ENCODE data around the gene LAMC2. TPM values are rescaled to one million over a fixed set of nuclear protein-coding genes. Genes with fewer than 3 reads are reported as not detected.
A peak's percentile ranks its signal among the peaks of the same experiment; 100 is the strongest.
"Not testable (repeated sequence)": the region's sequence is repeated elsewhere in the genome, so short reads cannot be mapped to it uniquely, and the experiment has no call there.

The LAMC2 gene
- total RNA-seq, 2 donors from 2014 or later, result not detected

DNA sequence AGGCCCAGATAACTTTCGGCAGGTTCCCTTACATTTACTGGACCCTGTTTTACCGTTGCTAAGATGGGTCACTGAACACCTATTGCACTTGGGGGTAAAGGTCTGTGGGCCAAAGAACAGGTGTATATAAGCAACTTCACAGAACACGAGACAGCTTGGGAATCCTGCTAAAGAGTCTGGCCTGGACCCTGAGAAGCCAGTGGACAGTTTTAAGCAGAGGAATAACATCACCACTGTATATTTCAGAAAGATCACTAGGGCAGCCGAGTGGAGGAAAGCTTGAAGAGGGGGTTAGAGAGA lies 54.4 kb downstream of the LAMC2 start:
- DNase-seq (ENCODE audit: low spot score in 2 of 2) (no peak), ATAC-seq (no peak)
- Mint-ChIP-seq H3K36me3 (no peaks in the 10 kb centered on the region), H3K9me3 (no peaks in the 10 kb centered on the region), H3K27ac (peak overlapping the region in 1 of 2 donors; percentile 28)

DNA sequence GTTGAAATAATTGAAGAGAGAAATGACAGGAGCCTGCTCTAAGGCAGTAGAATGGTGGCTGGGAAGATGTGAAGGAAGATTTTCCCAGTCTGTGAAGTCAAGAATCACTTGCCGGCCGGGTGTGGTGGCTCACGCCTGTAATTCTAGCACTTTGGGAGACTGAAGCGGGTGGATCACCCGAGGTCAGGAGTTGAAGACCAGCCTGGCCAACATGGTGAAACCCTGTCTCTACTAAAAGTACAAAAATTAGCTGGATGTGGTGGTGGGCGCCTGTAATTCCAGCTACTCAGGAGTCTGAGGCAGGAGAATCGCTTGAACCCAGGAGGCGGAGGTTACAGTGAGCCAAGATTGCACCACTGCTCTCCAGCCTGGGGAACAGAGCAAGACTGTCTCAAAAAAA lies 54.8 kb downstream of the LAMC2 start:
- H3K9me3 Mint-ChIP-seq; ATAC-seq; DNase-seq (ENCODE audit: low spot score in 2 of 2); H3K36me3 Mint-ChIP-seq: not testable (repeated sequence)
- H3K27ac Mint-ChIP-seq, result peak overlapping the region in 1 of 2 donors; percentile 28

DNA sequence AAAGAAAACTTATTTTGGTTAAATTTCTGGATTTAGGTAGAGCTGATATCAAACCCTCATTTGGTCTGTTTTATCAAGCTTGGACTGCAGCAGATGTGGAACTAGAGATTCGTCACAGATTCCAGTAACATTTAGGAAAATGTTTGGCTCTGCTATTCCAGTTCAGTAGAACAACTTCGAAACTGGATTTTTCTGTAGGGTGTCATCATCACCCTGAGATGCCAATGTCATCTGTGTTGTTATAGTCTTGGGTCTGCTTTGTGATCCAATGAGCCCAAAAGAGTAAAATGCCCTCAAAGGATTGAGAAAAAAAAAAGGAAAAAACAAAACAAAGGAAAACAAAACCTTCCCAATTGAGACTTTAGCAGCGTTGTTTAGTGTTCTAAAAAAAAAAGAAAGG lies 55.4 kb downstream of the LAMC2 start:
- Mint-ChIP-seq H3K27ac (no peak overlapping the region), H3K36me3 (no peaks in the 10 kb centered on the region), H3K9me3 (no peaks in the 10 kb centered on the region)
- ATAC-seq (no peak), DNase-seq (ENCODE audit: low spot score in 2 of 2) (no peak)

DNA sequence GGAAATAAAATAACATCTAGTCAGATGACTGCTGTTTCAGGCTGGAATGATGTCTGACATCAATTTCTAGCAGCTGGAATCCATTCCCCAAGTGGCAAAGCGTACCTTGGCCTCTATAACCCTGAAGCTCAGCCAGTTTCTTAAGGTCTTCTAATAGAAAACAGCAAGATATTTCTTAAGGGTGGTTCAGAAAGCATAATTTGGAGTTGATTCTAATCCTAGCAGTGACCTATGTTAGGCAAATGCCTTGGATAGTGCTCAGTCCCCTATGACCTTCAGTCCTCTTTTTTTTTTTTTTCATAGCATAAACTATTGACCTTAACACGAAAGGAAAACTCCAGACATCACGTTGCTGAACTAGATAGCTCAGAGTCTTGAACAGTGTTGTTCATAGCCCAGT lies 56.5 kb downstream of the LAMC2 start:
- no peak overlapping the region for H3K27ac Mint-ChIP-seq
- no peaks in the 10 kb centered on the region for H3K36me3 Mint-ChIP-seq
- DNase-seq (ENCODE audit: low spot score in 2 of 2), result no peak
- ATAC-seq, result no peak
- no peaks in the 10 kb centered on the region for H3K9me3 Mint-ChIP-seq

DNA sequence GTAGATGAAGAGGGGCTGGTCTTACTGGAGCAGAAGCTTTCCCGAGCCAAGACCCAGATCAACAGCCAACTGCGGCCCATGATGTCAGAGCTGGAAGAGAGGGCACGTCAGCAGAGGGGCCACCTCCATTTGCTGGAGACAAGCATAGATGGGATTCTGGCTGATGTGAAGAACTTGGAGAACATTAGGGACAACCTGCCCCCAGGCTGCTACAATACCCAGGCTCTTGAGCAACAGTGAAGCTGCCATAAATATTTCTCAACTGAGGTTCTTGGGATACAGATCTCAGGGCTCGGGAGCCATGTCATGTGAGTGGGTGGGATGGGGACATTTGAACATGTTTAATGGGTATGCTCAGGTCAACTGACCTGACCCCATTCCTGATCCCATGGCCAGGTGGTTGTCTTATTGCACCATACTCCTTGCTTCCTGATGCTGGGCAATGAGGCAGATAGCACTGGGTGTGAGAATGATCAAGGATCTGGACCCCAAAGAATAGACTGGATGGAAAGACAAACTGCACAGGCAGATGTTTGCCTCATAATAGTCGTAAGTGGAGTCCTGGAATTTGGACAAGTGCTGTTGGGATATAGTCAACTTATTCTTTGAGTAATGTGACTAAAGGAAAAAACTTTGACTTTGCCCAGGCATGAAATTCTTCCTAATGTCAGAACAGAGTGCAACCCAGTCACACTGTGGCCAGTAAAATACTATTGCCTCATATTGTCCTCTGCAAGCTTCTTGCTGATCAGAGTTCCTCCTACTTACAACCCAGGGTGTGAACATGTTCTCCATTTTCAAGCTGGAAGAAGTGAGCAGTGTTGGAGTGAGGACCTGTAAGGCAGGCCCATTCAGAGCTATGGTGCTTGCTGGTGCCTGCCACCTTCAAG lies 57.3 kb downstream of the LAMC2 start:
- H3K27ac Mint-ChIP-seq, result peak overlapping the region in 1 of 2 donors; percentile 44
- no peak for ATAC-seq
- no peaks in the 10 kb centered on the region for H3K9me3 Mint-ChIP-seq
- H3K36me3 Mint-ChIP-seq, result no peaks in the 10 kb centered on the region
- no peak for DNase-seq (ENCODE audit: low spot score in 2 of 2)

DNA sequence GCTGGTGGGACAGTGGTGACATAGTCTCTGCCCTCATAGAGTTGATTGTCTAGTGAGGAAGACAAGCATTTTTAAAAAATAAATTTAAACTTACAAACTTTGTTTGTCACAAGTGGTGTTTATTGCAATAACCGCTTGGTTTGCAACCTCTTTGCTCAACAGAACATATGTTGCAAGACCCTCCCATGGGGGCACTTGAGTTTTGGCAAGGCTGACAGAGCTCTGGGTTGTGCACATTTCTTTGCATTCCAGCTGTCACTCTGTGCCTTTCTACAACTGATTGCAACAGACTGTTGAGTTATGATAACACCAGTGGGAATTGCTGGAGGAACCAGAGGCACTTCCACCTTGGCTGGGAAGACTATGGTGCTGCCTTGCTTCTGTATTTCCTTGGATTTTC lies 58.4 kb downstream of the LAMC2 start:
- no peaks in the 10 kb centered on the region for H3K36me3 Mint-ChIP-seq
- no peaks in the 10 kb centered on the region for H3K9me3 Mint-ChIP-seq
- no peak overlapping the region for H3K27ac Mint-ChIP-seq
- DNase-seq (ENCODE audit: low spot score in 2 of 2) (no peak), ATAC-seq (no peak)

DNA sequence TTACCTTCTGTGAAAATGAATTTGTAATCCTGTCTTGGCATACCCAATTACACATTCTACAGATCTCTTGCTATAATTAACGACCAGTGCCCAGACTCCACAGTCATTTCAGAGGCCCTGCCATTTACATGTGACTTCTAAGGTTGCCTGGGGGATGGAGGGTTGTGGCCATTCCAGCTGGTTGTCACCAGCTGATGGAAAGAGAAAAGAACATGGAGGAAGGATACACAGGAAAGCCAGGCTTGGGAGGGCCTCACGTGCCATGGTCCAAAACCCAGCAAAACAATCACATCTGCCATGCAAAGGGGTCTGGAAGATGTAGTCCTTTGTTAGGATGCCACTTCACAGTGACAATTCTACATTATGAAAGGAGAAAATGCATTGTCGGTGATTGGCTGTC lies 59.3 kb downstream of the LAMC2 start:
- Mint-ChIP-seq H3K27ac (no peak overlapping the region), H3K9me3 (no peaks in the 10 kb centered on the region), H3K36me3 (no peaks in the 10 kb centered on the region)
- no peak for DNase-seq (ENCODE audit: low spot score in 2 of 2)
- no peak for ATAC-seq

DNA sequence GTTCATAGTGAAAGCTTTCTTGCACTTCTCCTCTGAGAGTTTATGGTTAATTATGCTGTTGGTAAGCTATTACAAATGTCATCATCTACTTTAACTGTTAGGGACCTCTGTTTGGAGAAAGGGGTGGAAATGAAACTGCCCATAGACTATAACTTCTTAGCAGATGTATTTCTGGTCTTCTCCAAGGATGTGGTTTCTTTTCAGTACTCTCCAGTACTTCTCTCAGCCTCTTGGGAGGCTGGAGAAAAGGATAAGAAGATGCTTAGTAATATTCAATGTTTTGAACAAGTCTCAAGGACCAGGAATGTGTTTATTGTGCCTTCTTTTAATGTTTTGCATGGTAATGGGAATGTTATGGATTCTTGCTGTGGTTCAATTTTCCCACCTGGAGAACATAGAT lies 60.4 kb downstream of the LAMC2 start:
- Mint-ChIP-seq H3K36me3 (no peaks in the 10 kb centered on the region), H3K27ac (no peak overlapping the region), H3K9me3 (no peaks in the 10 kb centered on the region)
- DNase-seq (ENCODE audit: low spot score in 2 of 2) (no peak), ATAC-seq (no peak)

DNA sequence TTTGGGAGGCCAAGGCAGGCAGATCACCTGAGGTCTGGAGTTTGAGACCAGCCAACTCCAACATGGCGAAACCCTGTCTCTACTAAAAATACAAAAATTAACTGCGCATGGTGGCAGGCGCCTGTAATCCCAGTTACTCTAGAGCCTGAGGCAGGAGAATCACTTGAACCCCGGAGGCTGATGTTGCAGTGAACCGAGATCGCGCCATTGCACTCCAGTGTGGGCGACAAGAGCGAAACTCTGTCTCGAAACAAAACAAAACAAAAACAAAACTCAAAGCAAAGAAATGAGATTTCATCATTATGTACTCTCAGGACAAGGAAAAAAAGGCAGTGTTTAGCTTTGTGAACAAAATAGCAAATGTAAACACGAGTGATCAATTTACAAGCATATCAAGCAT lies 61.0 kb downstream of the LAMC2 start:
- no peaks in the 10 kb centered on the region for H3K9me3 Mint-ChIP-seq
- no peaks in the 10 kb centered on the region for H3K36me3 Mint-ChIP-seq
- no peak overlapping the region for H3K27ac Mint-ChIP-seq
- ATAC-seq (no peak), DNase-seq (ENCODE audit: low spot score in 2 of 2) (no peak)

DNA sequence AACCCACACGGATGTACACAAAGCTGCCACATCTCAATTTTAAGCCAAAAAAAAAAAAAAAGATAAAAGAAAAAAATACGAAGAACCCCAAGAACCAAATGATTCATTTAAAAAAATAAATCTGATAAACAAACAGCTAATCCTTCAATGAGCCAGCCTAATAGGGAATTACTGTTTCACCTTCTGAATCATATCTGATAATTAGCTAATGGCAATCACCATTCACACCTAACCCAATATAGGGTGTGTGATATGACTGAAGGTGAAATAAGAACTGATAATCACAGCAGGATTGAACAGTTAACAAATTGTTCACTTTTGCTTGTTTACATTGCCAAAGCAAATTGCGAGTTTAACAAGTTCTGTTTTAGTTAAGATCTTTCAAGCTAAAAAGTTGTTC lies 61.4 kb downstream of the LAMC2 start:
- no peak for ATAC-seq
- Mint-ChIP-seq H3K27ac (no peak overlapping the region), H3K36me3 (no peaks in the 10 kb centered on the region)

DNA sequence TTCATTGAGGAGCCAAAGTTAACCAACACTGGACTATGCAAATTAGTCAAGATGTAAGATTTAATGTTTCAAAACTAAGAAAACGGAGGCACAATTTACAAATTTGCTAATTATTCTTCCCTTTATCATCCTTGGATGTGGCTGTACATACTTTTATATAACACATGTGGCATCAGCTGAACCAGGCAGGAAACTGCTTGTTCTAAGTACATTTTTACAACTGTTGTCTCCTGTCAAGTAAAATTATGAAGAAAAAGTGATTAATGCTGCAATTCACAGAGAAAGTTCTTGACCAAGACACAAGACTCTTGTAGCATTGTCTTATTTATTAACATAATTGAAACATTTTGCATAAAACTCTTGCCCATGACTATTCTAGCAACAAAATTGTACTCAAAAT lies 61.9 kb downstream of the LAMC2 start:
- Mint-ChIP-seq H3K27ac (no peak overlapping the region), H3K36me3 (no peaks in the 10 kb centered on the region), H3K9me3 (no peaks in the 10 kb centered on the region)
- DNase-seq (ENCODE audit: low spot score in 2 of 2) (no peak), ATAC-seq (no peak)

More for the DNA sequence above, 61.4 kb downstream of the LAMC2 start:
- no peak for DNase-seq (ENCODE audit: low spot score in 2 of 2)
- no peaks in the 10 kb centered on the region for H3K9me3 Mint-ChIP-seq

DNA sequence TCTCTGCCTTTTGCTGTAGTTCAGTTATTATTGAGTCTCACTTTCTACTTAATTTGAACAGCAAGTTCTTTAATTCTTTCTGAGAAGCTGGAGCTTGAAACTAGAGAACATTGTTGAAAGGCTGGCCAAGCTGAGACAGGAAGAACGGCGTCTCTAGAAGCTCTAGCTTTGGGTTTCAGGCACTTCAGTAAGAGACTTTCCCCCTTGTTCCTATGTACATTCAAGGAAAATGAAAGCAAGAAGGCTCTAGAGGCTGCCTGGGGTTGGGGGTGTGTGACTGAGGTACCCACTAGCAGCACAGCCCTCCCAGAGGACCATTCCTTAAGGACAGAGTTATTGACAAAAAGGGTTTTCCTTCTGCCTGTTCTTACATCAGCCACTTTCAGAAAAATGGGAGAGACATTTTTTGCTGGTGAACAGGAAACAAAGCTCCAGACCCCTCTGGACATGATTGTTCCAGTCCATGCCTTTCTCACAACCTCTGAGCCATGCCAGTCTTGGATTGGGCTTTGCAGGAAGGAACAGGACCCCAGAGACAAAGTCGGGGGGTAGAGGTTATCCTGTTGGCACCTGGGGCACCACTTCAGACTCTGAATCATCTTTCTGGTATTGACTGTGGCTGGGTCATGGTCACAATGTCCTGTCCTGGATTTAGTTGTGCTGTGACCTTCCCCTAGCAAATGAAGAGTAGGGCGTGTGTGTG lies 63.1 kb downstream of the LAMC2 start:
- H3K9me3 Mint-ChIP-seq, result no peaks in the 10 kb centered on the region

DNA sequence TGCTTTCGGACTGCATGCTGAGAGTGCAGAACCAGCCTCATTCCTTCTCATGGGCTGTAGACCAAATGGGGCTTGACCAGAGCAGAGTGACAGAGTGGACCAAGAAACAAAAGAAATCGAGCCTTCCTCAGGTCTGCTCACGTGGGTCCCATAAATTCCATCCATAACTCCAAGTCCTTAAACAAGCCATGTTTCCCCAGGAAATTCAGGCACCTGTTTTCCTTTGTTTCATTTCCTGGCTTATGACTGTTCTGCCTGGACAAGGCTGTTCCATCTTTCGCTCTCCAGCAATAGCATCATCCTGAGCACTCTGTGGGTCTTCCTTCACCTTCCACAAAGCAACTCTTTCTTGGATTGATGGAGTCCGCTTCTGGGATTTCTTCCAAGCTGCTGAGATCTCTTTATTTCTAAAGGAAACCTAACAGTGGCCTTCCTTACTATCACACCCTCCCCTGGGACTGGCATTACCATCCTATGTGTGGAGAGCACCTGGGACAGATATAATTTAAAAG lies 63.9 kb downstream of the LAMC2 start:
- Mint-ChIP-seq H3K9me3 (no peaks in the 10 kb centered on the region), H3K27ac (no peak overlapping the region), H3K36me3 (no peaks in the 10 kb centered on the region)
- ATAC-seq, result no peak
- DNase-seq (ENCODE audit: low spot score in 2 of 2), result no peak

More for the DNA sequence above, 63.1 kb downstream of the LAMC2 start:
- Mint-ChIP-seq H3K36me3 (no peaks in the 10 kb centered on the region), H3K27ac (no peak overlapping the region)
- ATAC-seq, result no peak
- DNase-seq (ENCODE audit: low spot score in 2 of 2), result no peak

DNA sequence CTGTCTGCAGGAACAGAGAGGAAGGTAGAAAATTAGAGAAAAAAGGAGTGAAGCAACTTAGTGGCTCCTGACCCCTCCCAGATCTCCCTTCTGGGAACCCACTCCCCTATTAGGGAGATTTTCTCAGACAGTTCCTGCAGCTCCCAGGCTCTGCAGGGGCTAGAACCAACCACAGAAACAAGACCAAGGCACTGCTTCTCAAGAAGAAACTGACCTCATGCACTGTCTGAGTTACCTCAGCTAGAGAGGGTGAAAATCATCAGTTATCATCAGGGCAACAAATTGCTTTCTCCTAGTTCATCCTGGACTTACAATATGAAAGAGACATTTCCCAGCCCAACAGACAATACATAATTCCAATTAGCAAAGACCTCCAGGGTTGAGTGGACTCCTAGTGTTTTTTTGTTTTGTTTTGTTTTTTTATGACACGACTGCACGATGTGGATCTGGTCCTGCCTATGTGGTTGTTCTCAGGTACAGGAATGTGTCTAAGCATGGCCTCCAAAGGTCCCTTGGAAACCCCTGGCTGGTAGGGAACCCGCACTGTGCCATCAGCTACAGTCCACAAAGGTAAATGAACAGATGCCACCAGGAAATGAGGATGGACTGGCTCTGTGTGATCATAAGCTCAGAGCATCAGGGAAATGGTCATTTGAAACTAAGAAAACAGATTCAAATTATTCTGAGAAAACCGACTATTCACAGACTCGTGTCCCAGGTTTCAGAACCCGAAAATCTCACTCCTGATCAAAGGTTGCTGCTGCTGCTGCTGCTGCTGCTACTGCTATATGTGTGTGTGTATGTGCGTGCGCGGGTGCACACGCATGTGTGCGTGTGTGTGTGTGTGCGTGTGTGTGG lies 65.3 kb downstream of the LAMC2 start:
- DNase-seq (ENCODE audit: low spot score in 2 of 2) (no peak), ATAC-seq (no peak)
- H3K27ac Mint-ChIP-seq, result no peak overlapping the region
- no peaks in the 10 kb centered on the region for H3K36me3 Mint-ChIP-seq
- H3K9me3 Mint-ChIP-seq, result no peaks in the 10 kb centered on the region

DNA sequence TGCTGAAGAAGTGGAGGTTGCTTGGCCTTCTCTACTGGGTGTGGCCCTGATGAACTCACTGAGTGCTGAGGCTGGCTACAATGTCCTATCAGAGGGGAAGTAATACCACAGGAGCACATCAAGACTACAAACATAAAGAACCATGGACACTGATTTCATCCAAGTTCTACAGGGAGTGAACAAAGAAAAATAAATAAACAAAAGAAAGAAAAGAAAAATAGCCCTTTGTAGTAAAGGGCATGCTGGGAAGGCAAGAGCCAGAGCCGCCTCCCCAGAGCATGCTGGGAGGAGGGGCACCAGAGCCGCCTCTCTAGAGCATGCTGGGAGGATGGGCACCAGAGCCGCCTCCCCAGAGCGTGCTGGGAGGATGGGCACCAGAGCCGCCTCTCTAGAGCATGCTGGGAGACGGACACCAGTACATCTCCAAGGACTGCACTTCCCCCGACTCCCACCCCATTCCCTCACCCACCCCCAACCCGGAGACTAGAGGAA lies 65.9 kb downstream of the LAMC2 start:
- DNase-seq (ENCODE audit: low spot score in 2 of 2), result no peak
- ATAC-seq, result no peak
- Mint-ChIP-seq H3K9me3 (no peaks in the 10 kb centered on the region), H3K36me3 (no peaks in the 10 kb centered on the region), H3K27ac (no peak overlapping the region)

DNA sequence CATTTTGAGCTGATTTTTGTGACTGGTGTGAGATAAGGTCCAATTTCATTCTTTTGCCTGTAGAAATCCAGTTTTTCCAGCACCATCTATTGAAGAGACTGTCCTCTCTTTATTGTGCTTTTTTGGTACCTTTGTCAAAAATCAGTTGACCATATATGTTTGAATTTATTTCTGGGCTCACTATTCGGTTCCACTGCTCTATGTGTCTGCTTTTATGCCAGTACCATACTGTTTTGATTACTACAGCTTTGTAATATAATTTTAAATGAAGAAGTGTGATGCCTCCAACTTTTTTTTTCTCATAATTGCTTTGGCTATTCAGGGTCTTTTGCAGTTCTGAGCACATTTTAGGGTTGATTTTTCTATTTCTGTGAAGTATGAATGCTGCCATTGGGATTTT lies 69.0 kb downstream of the LAMC2 start:
- ATAC-seq, result no peak
- no peaks in the 10 kb centered on the region for H3K9me3 Mint-ChIP-seq

DNA sequence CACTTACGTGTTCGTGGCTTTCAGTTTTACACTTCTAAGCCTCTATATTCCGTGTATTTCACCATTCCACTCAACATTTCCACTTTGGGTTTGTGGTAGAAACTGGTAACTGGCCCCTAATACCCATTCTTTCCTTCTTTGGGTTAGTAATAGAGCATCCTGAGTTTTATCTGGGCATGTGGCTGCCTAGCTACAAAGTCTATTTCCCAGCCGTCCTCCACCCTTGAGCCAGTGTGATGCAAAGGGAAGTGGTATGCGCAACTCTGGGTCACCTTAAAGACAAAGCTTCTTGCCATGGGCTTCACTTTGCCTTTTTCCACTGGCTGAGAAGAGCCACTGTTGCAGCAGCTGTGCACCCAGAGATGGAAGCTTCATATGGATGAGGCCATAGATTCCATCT lies 73.9 kb downstream of the LAMC2 start:
- DNase-seq (ENCODE audit: low spot score in 2 of 2) (no peak), ATAC-seq (no peak)
- Mint-ChIP-seq H3K9me3 (no peaks in the 10 kb centered on the region), H3K36me3 (no peaks in the 10 kb centered on the region), H3K27ac (no peak overlapping the region)

More for the DNA sequence above, 69.0 kb downstream of the LAMC2 start:
- DNase-seq (ENCODE audit: low spot score in 2 of 2), result no peak
- Mint-ChIP-seq H3K27ac (no peak overlapping the region), H3K36me3 (no peaks in the 10 kb centered on the region)

Measured in activated naive CD4-positive, alpha-beta T cell treated with anti-CD3 and anti-CD28 coated beads, Interleukin-2, amount 50 U/mL, for 72 hours (primary cell).